ENCODE results near the gene LMTK2.

Gene LMTK2

GRCh38 chr7:98222533-98223195 lies 116.0 kb downstream of the LMTK2 start:
- DNase-seq = no peak

DNA sequence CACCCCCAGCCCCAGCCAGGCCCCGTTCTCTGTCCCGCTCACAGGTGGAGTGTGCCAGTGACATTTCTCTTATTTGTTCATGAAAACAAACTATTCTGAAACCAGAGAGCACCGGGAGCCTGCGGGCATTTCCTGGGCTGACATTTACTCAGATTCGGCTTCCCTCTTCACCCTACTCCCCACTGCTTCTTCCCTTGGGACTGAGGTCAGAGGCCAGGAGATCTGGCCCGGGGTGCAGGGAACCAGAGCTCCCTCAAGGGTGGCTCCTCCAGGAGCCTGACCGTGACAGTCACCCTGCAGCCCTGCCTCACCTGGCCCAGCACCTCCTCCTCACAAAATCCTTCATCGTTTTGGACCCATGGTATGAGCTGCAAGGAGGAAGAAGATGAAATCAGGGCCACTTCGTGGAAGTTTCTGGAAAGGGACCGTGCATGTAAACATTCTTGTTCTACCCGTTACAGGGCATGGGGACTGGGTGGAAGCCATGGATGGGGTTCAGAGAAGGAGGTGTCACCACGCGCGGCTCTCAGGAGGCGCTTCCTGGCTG lies 116.8 kb downstream of the LMTK2 start:
- DNase-seq = no peak

- DNase-seq = no peak
Measured at GRCh38 chr7:98223898-98224700, 117.4 kb downstream of the LMTK2 start.

DNA sequence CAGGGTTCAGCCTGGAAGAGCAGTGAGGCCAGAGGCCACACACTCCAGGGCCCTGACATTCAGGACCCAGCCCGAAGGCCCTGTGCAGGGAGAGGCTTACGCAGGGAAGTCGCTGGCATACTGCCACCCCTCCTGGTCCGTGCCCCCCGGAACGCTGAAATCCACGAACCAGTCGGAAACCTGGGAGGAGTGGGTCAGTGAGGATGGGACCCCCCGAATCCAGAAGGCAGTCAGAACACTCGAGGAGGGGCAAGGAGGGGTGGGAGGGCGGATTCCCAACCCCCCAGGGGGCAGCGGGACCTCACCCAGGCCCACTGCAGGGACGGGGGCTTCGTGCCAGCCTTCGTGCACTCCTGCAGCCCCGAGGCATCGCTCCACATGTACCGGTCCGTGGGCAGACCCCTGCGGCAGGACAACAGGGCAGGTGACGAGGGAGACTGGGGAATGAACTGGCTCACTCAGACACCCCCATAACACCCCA lies 118.1 kb downstream of the LMTK2 start:
- DNase-seq = no peak

DNA sequence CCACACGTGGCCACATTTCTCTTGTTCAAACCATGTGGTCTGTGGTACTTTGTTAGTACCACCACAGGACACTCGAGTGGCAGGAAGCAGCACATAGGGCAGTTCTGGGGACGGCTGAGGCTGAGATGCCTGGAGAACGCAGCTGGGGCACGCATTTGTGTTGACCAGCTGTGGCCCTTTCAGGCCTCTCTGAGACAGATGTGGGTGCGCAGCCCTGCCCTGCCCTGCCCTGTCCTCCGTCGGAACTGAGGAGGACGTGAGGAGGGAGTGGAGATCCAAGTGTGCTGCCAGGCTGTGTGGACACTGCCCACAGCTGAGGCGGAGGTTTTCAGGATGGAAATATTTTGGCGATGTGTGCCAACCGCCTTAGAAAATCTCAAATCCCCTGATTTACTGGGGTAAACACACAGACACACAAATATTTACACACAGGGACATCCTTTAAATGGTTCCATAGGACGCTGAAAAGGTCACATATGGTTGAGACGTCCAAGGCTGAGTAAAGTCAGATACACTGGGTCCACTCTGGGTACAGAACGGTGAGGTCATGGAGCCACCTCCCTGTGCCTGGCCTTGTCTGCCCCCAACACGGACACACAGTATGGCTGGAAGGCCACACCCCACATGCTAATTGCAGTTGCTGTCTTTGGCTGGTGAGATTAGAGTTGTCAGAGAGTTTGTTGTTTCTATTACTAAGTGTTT lies 119.4 kb downstream of the LMTK2 start:
- DNase-seq = no peak

DNA sequence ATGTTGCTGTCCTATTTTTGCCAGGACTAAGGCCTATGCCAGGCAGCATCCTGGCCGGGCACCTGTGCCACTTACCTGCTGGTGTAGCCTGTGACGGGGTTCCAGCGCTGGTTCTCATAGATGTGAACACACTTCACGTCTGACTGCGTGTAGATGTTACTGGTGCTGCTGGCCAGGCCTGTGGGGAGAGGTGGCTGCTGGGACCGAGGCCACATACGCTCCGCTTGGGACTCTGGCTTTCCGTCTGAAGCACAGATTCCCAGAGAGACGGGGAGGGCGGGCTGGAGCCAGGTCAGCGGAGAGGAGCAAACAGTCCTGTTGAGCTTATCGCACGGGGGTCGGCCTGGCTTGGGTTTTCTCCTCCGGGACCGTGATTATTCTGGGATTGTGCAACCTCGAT lies 121.3 kb downstream of the LMTK2 start:
- DNase-seq = no peak

DNA sequence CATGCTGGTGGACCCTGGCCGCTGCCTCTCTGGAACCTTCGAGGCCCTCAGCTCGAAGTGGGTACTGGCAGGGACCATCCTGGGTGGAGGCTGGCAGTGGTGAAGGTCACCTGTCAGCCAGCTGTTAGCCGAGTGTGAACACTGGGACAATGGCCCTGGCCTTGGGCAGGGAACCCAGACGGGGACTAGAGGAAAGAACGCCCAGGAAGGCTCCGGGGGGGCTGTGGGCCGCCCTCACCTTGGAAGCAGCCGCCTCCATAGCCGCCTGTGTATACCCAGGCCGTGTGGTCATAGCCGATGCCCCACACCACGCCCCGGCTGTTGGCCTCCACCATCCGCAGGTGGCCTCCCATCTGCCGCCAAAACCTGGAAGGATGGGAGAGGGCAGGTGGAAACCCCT lies 122.1 kb downstream of the LMTK2 start:
- DNase-seq = no peak

GRCh38 chr7:98229441-98229840 lies 122.8 kb downstream of the LMTK2 start:
- no peak for DNase-seq

DNA sequence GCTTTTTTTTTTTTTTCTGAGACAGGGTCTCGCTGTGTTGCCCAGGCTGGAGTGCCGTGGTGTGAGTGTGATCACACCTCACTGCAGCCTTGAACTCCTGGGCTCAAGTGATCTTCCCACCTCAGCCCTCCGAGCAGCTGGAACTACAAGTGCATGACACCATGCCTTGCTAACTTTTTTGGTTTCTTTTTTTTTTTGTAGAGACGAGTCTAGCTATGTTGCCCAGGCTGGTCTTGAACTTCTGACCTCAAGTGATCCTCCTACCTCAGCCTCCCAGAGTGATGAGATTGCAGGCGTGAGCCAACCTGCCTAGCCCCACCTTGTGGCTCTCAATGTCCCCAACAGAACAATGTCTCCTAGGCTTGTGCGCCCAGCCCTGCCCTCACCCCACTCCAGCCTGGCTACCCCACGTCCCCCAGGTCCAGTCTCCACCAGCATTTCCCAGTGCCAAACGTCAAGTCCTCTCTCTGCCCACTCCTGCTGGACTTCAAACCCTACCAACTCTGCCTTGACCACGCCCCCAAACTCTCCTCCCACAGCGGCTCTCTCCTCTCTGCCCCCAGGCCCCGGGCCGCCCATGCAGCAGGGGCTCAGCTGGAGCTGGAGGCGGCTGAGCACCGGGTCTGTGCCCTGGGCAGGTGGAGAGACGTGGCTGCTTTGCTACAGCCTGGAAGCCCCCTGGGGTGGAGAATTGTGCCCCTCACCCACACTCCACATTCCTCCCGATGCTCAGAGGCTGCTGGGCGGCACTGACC lies 123.5 kb downstream of the LMTK2 start:
- DNase-seq = no peak

- DNase-seq = no peak
Measured at GRCh38 chr7:98230746-98231471, 124.2 kb downstream of the LMTK2 start.

GRCh38 chr7:98231493-98232262 lies 125.0 kb downstream of the LMTK2 start:
- no peak for DNase-seq

DNA sequence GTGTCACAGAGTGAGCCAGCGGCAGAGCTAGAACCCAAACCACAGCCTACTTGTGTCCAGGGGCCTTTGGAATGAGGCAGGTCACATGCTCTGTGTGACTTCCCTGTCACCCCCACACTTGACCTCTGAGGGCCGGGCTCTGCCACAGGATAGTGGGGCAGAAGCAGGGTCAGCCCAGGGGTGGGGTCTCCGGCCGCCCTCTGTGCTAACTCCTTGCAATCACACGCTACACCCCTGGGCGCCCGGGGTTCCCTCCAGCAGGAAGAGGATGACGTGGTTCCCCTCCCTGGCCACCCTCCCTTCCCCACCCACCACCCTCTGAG lies 125.6 kb downstream of the LMTK2 start:
- DNase-seq = no peak

GRCh38 chr7:98232799-98233198 lies 126.1 kb downstream of the LMTK2 start:
- DNase-seq = no peak

- DNase-seq = no peak
Measured at GRCh38 chr7:98233219-98234070, 126.8 kb downstream of the LMTK2 start.

- DNase-seq = no peak
Measured at GRCh38 chr7:98234429-98235147, 127.9 kb downstream of the LMTK2 start.

GRCh38 chr7:98235901-98236300 lies 129.2 kb downstream of the LMTK2 start:
- no peak for DNase-seq

DNA sequence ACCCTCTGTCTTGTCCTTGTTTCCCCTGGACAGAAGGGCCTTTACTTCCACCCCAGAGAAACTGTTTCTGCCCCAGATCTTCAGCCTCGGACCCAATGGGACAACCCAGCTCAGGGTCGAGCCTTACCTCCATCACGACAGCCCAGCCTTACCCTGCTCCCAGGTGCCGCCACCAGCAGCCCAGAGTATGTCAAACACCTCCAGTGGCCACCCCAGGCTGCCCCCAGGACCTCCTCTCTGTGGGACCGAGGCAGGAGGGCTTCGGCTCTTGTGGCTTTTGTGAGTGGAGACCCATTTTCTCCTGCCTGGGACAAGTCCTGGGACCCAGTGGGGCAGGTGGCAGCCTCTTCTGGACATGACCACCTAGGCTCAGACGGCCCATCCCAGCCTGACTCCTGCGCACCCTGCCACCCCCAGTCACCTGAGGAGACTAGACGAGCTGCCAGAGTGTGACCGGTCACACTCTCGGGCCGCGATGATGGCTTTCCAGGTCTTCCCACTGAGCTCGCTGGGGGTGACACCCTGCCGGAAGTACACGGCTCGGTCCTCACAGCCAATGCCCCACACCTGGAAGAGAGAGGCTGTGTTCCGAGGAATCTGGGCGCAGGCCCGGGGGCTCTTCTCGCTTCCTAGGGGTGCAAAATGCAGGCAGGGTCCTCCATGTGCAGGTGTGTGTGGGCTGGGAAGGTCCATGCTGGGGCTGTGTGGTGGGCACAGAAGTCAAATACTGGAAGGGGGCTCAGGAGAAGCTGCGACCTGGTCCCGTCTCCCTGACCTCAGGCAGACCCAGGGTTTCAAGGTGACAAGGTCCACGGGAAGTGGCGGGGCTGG lies 129.9 kb downstream of the LMTK2 start:
- DNase-seq = no peak

DNA sequence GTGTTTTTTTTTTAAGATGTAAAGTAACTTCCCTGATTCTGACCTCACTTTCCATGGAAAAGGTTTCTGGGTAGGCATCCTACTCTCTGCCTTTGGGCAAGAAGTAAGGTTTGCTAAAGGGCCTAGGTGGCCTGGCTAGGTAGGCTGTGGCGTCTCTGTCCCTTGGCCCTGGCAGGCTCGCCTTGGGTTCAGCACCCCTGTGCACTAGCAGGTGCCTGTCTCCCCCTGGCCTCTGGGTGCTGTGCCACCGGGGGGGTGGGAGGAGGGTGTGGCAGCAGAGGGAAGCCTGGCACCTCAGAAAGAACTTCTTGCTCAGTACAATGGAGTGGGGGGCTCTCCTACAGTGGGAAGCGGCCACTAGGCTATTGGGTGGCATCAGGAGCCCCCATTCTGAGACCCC lies 131.4 kb downstream of the LMTK2 start:
- no peak for DNase-seq

- no peak for DNase-seq
Measured at GRCh38 chr7:98238976-98239375, 132.3 kb downstream of the LMTK2 start.

All from COR-L47 (cell line).